H9 (cell line): ENCODE results near the gene TENM4. TPM values are rescaled to one million over a fixed set of nuclear protein-coding genes. Genes with fewer than 3 reads are reported as not detected.

Source experiments
- DNase-seq: peaks from one replicate; pipeline ENCODE4 v3.0.0-alpha.2; 2017
- H2AFZ ChIP-seq: one replicate; pipeline ENCODE4 v1.6.1; 2013; ENCODE audit warnings: mild to moderate bottlenecking, low read length, control low read depth, moderate library complexity
- H2AK5ac ChIP-seq: 2 replicates; pipeline ENCODE4 v1.6.1; 2013; ENCODE audit warnings: low read length, control low read depth, mixed read lengths; ENCODE audit not compliant: insufficient read length
- H2BK120ac ChIP-seq: one replicate; pipeline ENCODE4 v1.6.1; 2013; ENCODE audit warnings: low read depth, mild to moderate bottlenecking, low read length, control low read depth, inconsistent platforms; ENCODE audit not compliant: poor library complexity, severe bottlenecking
- H2BK12ac ChIP-seq: 2 replicates; pipeline ENCODE4 v1.6.1; 2013; ENCODE audit warnings: low read length, control low read depth, mixed read lengths, low read depth; ENCODE audit not compliant: insufficient read length
- H2BK15ac ChIP-seq: 2 replicates; pipeline ENCODE4 v1.6.1; 2013; ENCODE audit warnings: low read depth, low read length, control low read depth
- H2BK20ac ChIP-seq: one replicate; pipeline ENCODE4 v1.6.1; 2013; ENCODE audit warnings: low read depth, mild to moderate bottlenecking, low read length, control low read depth, inconsistent platforms; ENCODE audit not compliant: poor library complexity, severe bottlenecking
- H2BK5ac ChIP-seq: 2 replicates; pipeline ENCODE4 v1.6.1; 2013; ENCODE audit warnings: low read length, control low read depth, mixed read lengths; ENCODE audit not compliant: insufficient read length
- H3K14ac ChIP-seq: 2 replicates; pipeline ENCODE4 v1.6.1; 2013; ENCODE audit warnings: low read length, control low read depth; ENCODE audit not compliant: insufficient read depth
- H3K18ac ChIP-seq: 2 replicates; pipeline ENCODE4 v1.6.1; 2013; ENCODE audit warnings: low read depth, mild to moderate bottlenecking, mixed read lengths, low read length, control low read depth; ENCODE audit not compliant: insufficient read length
- H3K23ac ChIP-seq: 2 replicates; pipeline ENCODE4 v1.6.1; 2013; ENCODE audit warnings: low read length, control low read depth, mixed read lengths, low read depth; ENCODE audit not compliant: insufficient read length
- H3K23me2 ChIP-seq: 2 replicates; pipeline ENCODE4 v1.6.1; 2013; ENCODE audit warnings: low read depth, mild to moderate bottlenecking, mixed read lengths, low read length, control low read depth; ENCODE audit not compliant: insufficient read length, poor library complexity, severe bottlenecking
- H3K27ac ChIP-seq: 2 replicates; pipeline ENCODE4 v1.5.1; 2013; ENCODE audit warnings: low read length, control low read depth, mixed read lengths, low read depth; ENCODE audit not compliant: insufficient read length
- H3K27me3 ChIP-seq: 2 replicates; pipeline ENCODE4 v1.6.1; 2013; ENCODE audit warnings: low read length, control low read depth, inconsistent platforms; ENCODE audit not compliant: insufficient read depth
- H3K4ac ChIP-seq: 2 replicates; pipeline ENCODE4 v1.6.1; 2013; ENCODE audit warnings: low read depth, mild to moderate bottlenecking, control low read depth, inconsistent platforms, low read length, moderate library complexity
- H3K4me1 ChIP-seq: 2 replicates; pipeline ENCODE4 v1.6.1; 2013; ENCODE audit warnings: low read length, control low read depth, inconsistent platforms; ENCODE audit not compliant: insufficient read depth
- H3K4me2 ChIP-seq: 2 replicates; pipeline ENCODE4 v1.6.1; 2013; ENCODE audit warnings: low read length, control low read depth, mixed read lengths; ENCODE audit not compliant: insufficient read length, insufficient read depth
- H3K56ac ChIP-seq: 2 replicates; pipeline ENCODE4 v1.6.1; 2013; ENCODE audit warnings: low read depth, mild to moderate bottlenecking, mixed read lengths, low read length, control low read depth; ENCODE audit not compliant: insufficient read length
- H3K79me1 ChIP-seq: 2 replicates; pipeline ENCODE4 v1.6.1; 2013; ENCODE audit warnings: low read depth, mild to moderate bottlenecking, moderate library complexity, low read length, control low read depth, inconsistent platforms; ENCODE audit not compliant: insufficient read depth, poor library complexity, severe bottlenecking
- H3K79me2 ChIP-seq: 2 replicates; pipeline ENCODE4 v1.6.1; 2013; ENCODE audit warnings: low read length, control low read depth, inconsistent platforms; ENCODE audit not compliant: insufficient read depth
- H3K9ac ChIP-seq: 2 replicates; pipeline ENCODE4 v1.6.1; 2013; ENCODE audit warnings: low read length, control low read depth, mixed read lengths; ENCODE audit not compliant: insufficient read length; ENCODE audit errors: extremely low read depth
- H3K9me3 ChIP-seq: one replicate; pipeline ENCODE4 v1.6.1; 2013; ENCODE audit warnings: low read depth, low read length, inconsistent platforms; ENCODE audit not compliant: control insufficient read depth
- H3T11ph ChIP-seq: one replicate; pipeline ENCODE4 v1.6.1; 2013; ENCODE audit warnings: mild to moderate bottlenecking, low read length, control low read depth, inconsistent platforms
- H4K20me1 ChIP-seq: one replicate; pipeline ENCODE4 v1.6.1; 2013; ENCODE audit not compliant: control insufficient read depth, insufficient read length, insufficient read depth
- H4K5ac ChIP-seq: 2 replicates; pipeline ENCODE4 v1.6.1; 2013; ENCODE audit warnings: low read depth, mild to moderate bottlenecking, mixed read lengths, low read length, control low read depth; ENCODE audit not compliant: insufficient read length
- H4K8ac ChIP-seq: replicated peaks from 2 replicates; pipeline ENCODE4 v1.6.1; 2013; ENCODE audit warnings: low read length, control low read depth, mixed read lengths, low read depth; ENCODE audit not compliant: insufficient read length
- H4K91ac ChIP-seq: 2 replicates; pipeline ENCODE4 v1.6.1; 2013; ENCODE audit warnings: low read depth, mild to moderate bottlenecking, moderate library complexity, mixed read lengths, low read length, control low read depth; ENCODE audit not compliant: insufficient read length
- H3K27ac Mint-ChIP-seq, 3 experiments: 2 replicates in 2 of 3; 3 replicates in 1 of 3; pipeline ENCODE4 v1.8.0; 2020 to 2021; ENCODE audit warnings: mixed read lengths in 3 of 3, mild to moderate bottlenecking in 1 of 3, moderate library complexity in 1 of 3
- H3K27me3 Mint-ChIP-seq: 2 replicates; pipeline ENCODE4 v1.8.0; 2021; ENCODE audit warnings: low read depth, mild to moderate bottlenecking, moderate library complexity, mixed read lengths
- H3K36me3 Mint-ChIP-seq, 3 experiments: 2 replicates in 2 of 3; 3 replicates in 1 of 3; pipeline ENCODE4 v1.8.0; 2020 to 2021; ENCODE audit warnings: low read depth in 3 of 3, mixed read lengths in 3 of 3; ENCODE audit not compliant: insufficient read depth in 1 of 3
- H3K4me1 Mint-ChIP-seq, 2 experiments: 2 replicates each; pipeline ENCODE4 v1.8.0; 2020; ENCODE audit warnings: mixed read lengths in 2 of 2
- H3K4me3 Mint-ChIP-seq, 2 experiments: 2 replicates in 1 of 2; 3 replicates in 1 of 2; pipeline ENCODE4 v1.8.0; 2020 to 2021; ENCODE audit warnings: mild to moderate bottlenecking in 2 of 2, mixed read lengths in 2 of 2, moderate library complexity in 1 of 2
- H3K9me3 Mint-ChIP-seq, 2 experiments: 2 replicates in 1 of 2; 3 replicates in 1 of 2; pipeline ENCODE4 v1.8.0; 2020; ENCODE audit warnings: mild to moderate bottlenecking in 2 of 2, mixed read lengths in 2 of 2, moderate library complexity in 1 of 2
- WGBS: extraction: QIAGEN DNeasy Blood & Tissue Kit; methylation state at CpG from one replicate; pipeline ENCODE4 v1.1.7; 2013; ENCODE audit warnings: missing lambda C conversion rate, low lambda C conversion rate, mixed read lengths; ENCODE audit not compliant: insufficient read length; ENCODE audit errors: extremely low coverage; 5-methylcytosine and 5-hydroxymethylcytosine counted together
- total RNA-seq: library from RNA; stranded (reverse); gene quantifications from 2 replicates; pipeline ENCODE4 v1.2.1, GENCODE V29; 2021
- TF ChIP-seq, protein P1 (sequence below): fragments of 200-600 bp; sonication (generic); conservative IDR thresholded peaks from 3 replicates; pipeline ENCODE4 v1.8.0; 2021; ENCODE audit warnings: antibody characterized with exemption, mild to moderate bottlenecking

TENM4 gene
- total RNA-seq, 1 experiment from 2014 or later = 4.6 TPM

GRCh38 chr11:79102840-79103239 lies 338.0 kb downstream of the TENM4 start:
- no peak for DNase-seq
- H3K56ac ChIP-seq = no peak overlapping the region
- H2AFZ ChIP-seq = no peak overlapping the region
- no peaks in the 10 kb centered on the region for H3K36me3 Mint-ChIP-seq
- H2BK12ac ChIP-seq = no peak overlapping the region
- H3K27ac Mint-ChIP-seq = no peak overlapping the region
- TF ChIP-seq, protein P1, sequence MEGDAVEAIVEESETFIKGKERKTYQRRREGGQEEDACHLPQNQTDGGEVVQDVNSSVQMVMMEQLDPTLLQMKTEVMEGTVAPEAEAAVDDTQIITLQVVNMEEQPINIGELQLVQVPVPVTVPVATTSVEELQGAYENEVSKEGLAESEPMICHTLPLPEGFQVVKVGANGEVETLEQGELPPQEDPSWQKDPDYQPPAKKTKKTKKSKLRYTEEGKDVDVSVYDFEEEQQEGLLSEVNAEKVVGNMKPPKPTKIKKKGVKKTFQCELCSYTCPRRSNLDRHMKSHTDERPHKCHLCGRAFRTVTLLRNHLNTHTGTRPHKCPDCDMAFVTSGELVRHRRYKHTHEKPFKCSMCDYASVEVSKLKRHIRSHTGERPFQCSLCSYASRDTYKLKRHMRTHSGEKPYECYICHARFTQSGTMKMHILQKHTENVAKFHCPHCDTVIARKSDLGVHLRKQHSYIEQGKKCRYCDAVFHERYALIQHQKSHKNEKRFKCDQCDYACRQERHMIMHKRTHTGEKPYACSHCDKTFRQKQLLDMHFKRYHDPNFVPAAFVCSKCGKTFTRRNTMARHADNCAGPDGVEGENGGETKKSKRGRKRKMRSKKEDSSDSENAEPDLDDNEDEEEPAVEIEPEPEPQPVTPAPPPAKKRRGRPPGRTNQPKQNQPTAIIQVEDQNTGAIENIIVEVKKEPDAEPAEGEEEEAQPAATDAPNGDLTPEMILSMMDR = no peak
- H3K23ac ChIP-seq = no peak overlapping the region
- H2BK5ac ChIP-seq = no peak overlapping the region
- no CpG with 5 or more reads among the region's 4 CpGs for WGBS
- H3K4ac ChIP-seq = no peak overlapping the region
- no peaks in the 10 kb centered on the region for H4K20me1 ChIP-seq
- H3K79me2 ChIP-seq = no peaks in the 10 kb centered on the region
- H2BK20ac ChIP-seq = no peak overlapping the region
- H3K9me3 Mint-ChIP-seq = no peaks in the 10 kb centered on the region
- H3K4me1 Mint-ChIP-seq = peaks cover 5 to 7% of the 10 kb centered on the region in 2 experiments
- no peak overlapping the region for H3K4me3 Mint-ChIP-seq
- H3K27me3 ChIP-seq = no peaks in the 10 kb centered on the region
- H4K8ac ChIP-seq = no peak overlapping the region
- H3T11ph ChIP-seq = no peak overlapping the region
- no peak overlapping the region for H3K18ac ChIP-seq
- H3K79me1 ChIP-seq = no peaks in the 10 kb centered on the region
- H3K14ac ChIP-seq = no peak overlapping the region; the same call in 1 of the 2 replicates
- no peak overlapping the region for H2AK5ac ChIP-seq
- H4K91ac ChIP-seq = no peak overlapping the region
- H3K9me3 ChIP-seq = no peaks in the 10 kb centered on the region
- no peak overlapping the region for H4K5ac ChIP-seq
- no peak overlapping the region for H3K4me2 ChIP-seq
- H3K4me1 ChIP-seq = no peaks in the 10 kb centered on the region
- H3K9ac ChIP-seq = no peak overlapping the region
- H3K27ac ChIP-seq = no peak overlapping the region
- no peak overlapping the region for H2BK120ac ChIP-seq
- H3K27me3 Mint-ChIP-seq = peaks cover 6% of the 10 kb centered on the region
- peaks cover 2% of the 10 kb centered on the region for H3K23me2 ChIP-seq
- no peak overlapping the region for H2BK15ac ChIP-seq
